ENCODE results near the gene CSNK1E.

DNA sequence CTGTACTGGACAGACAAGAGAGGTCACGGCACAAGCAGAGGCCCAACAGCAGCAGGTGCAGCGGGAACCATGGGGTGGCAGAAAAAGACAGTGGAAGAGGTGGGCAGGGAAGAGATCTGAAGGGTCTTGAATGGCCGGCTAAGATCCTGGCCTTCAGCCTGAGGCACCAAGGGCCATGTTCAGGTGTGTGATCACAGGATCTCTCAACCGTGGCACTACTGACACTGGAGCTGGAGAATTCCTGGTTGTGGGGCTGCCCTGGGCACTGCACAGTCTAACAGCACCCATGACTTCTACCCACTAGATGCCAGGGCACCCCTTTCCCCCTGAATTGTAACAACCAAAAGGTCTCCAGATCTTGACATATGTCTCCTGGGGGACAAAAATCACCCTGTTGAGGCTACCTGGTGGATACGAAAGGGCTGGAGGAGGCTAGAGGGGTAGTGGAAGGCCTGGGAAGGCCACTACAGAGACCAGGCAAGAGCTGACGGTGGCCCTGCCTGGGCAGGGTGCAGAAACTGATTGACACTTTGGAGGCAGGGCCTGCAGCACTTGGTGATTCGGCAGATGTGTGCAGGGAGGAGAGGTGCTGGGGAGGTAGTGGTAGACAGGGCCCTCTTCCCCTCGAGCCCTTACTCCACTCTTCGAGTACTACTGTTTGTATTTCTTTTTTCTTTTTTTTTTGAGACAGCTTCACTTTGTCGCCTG lies 8.3 kb downstream of the CSNK1E start:
- TF ChIP-seq CTCF (IDR thresholded peaks at IDR 0.05) (no peak), ZFX (IDR thresholded peaks at IDR 0.05; ENCODE audit: borderline replicate concordance) (no peak)
